GM12878 (cell line): Measurements from ENCODE around the gene PIGV. TPM values are rescaled to one million over a fixed set of nuclear protein-coding genes. Genes with fewer than 3 reads are reported as not detected.

Experiments
- ATAC-seq: fragments of 200-7000 bp; cut with Tn5 transposase; 3 replicates; pipeline ENCODE4 v1.9.1; 2020; ENCODE audit warnings: mild to moderate bottlenecking, moderate library complexity
- BruUV-seq: library from RNA; stranded (reverse); fragments of 400-500 nt; replicated peaks from 2 replicates; lab custom pipeline; 2021; lab: Mats Ljungman, UMichigan
- CTCF ChIA-PET: fragments of 300-600 bp; sonication (Branson Sonifier 250); formaldehyde crosslinking; extraction: SDS; loops from one replicate; lab custom pipeline; 2021; ENCODE audit warnings: inconsistent platforms; lab: Yijun Ruan, JAX
- POLR2A ChIA-PET: fragments of 350-600 bp; formaldehyde crosslinking; extraction: SDS; loops from one replicate; lab custom pipeline; 2021; ENCODE audit warnings: inconsistent platforms; lab: Charles Lee
- RAD21 ChIA-PET: fragments of 300-600 bp; sonication (Branson Sonifier 250); formaldehyde crosslinking; loops from one replicate; lab custom pipeline; 2023; ENCODE audit warnings: antibody characterized with exemption; ENCODE audit not compliant: unreplicated experiment; lab: Charles Lee
- SMC1A ChIA-PET: fragments of 300-600 bp; sonication (Branson Sonifier 250); formaldehyde crosslinking; loops from one replicate; lab custom pipeline; 2023; ENCODE audit not compliant: unreplicated experiment, uncharacterized antibody; lab: Charles Lee
- DNase-seq: peaks from one replicate; pipeline ENCODE4 v3.0.0-alpha.2; 2011; ENCODE audit warnings: low read depth, low spot score
- FAIRE-seq: peaks from 3 replicates; lab custom pipeline; 2011; peaks lifted over from hg19 to GRCh38; lab: Jason Lieb, UNC
- H2AFZ ChIP-seq: 2 replicates; pipeline ENCODE4 v1.6.0; 2011; ENCODE audit warnings: low read depth, low read length, control low read depth; ENCODE audit not compliant: control insufficient read depth
- H3K27ac ChIP-seq: 2 replicates; pipeline ENCODE4 v1.5.1; 2011; ENCODE audit warnings: control low read depth; ENCODE audit not compliant: control insufficient read depth, insufficient read depth
- H3K27me3 ChIP-seq, 2 experiments: replicated peaks in 1 of 2; 2 replicates each; pipeline versions ENCODE4 v1.6.0 to v1.6.1; 2011; ENCODE audit warnings: low read length in 1 of 2; ENCODE audit not compliant: control insufficient read depth in 2 of 2, insufficient read depth in 2 of 2
- H3K36me3 ChIP-seq, 2 experiments: 2 replicates each; pipeline ENCODE4 v1.5.1; 2011; ENCODE audit warnings: low read length in 1 of 2; ENCODE audit not compliant: control insufficient read depth in 2 of 2, insufficient read depth in 2 of 2
- H3K4me1 ChIP-seq: 2 replicates; pipeline ENCODE4 v1.6.1; 2011; ENCODE audit warnings: mild to moderate bottlenecking, low read length, moderate library complexity, mixed read lengths; ENCODE audit not compliant: control insufficient read depth, insufficient read depth
- H3K4me2 ChIP-seq: 2 replicates; pipeline ENCODE4 v1.6.0; 2011; ENCODE audit warnings: control low read depth; ENCODE audit not compliant: control insufficient read depth, insufficient read depth
- H3K4me3 ChIP-seq: fragments of 200-600 bp; sonication (generic); 2 replicates; pipeline ENCODE4 v1.5.1; 2016
- H3K79me2 ChIP-seq: 2 replicates; pipeline ENCODE4 v1.6.0; 2011; ENCODE audit warnings: low read length; ENCODE audit not compliant: control insufficient read depth, insufficient read depth
- H3K9ac ChIP-seq: 2 replicates; pipeline ENCODE4 v1.8.0; 2011; ENCODE audit warnings: low read length, control low read depth, mixed read lengths; ENCODE audit not compliant: control insufficient read depth, insufficient read depth
- H3K9me3 ChIP-seq: replicated peaks from 3 replicates; pipeline ENCODE4 v1.5.1; 2011; ENCODE audit warnings: mild to moderate bottlenecking, low read length; ENCODE audit not compliant: control insufficient read depth, insufficient read depth
- H4K20me1 ChIP-seq: 2 replicates; pipeline ENCODE4 v1.6.0; 2011; ENCODE audit not compliant: control insufficient read depth, insufficient read depth
- ETV6 ChIP-seq, 2 experiments: fragments of 450-650 bp in 1 of 2; IDR thresholded peaks in 1 of 2; conservative IDR thresholded peaks in 1 of 2; 2 replicates each; pipeline ENCODE4 v1.6.1; 2014; ENCODE audit warnings: antibody characterized with exemption in 1 of 2, borderline replicate concordance in 1 of 2, low read depth in 1 of 2, mild to moderate bottlenecking in 1 of 2, moderate library complexity in 1 of 2
- MTA3 ChIP-seq: IDR thresholded peaks from 2 replicates; pipeline ENCODE4 v1.6.1; 2012; ENCODE audit warnings: low read length, inconsistent platforms, borderline replicate concordance
- WGBS: methylation state at CpG from one replicate; pipeline ENCODE4 v1.1.6; 2016; ENCODE audit warnings: low lambda C conversion rate; ENCODE audit not compliant: insufficient replicate concordance, insufficient coverage; ENCODE audit errors: missing lambda C conversion rate; 5-methylcytosine and 5-hydroxymethylcytosine counted together
- in situ Hi-C: fragments of 300-500 bp; cut with MboI; formaldehyde crosslinking; loops from 9 replicates; pipeline ENCODE4 v1.14.3; 2018; ENCODE audit warnings: mixed read lengths
- intact Hi-C: fragments of 100-400 bp; cut with micrococcal nuclease; formaldehyde crosslinking; loops from one replicate; pipeline ENCODE4 v1.14.2; 2022; ENCODE audit not compliant: unreplicated experiment
- polyA plus RNA-seq, 11 experiments: library from polyadenylated mRNA; depleted of rRNA in 4 of 11; unstranded in 6 of 11; stranded (reverse) in 5 of 11; fragments of >200 nt; fragmentation: Nextera tagmentation in 4 of 11; fragmentation: Illumina TruSeq in 1 of 11; extraction: Ambion mirVana in 4 of 11; extraction: Trizol in 1 of 11; gene quantifications; 1 replicate in 1 of 11; 2 replicates in 10 of 11; pipeline versions ENCODE4 v1.2.1 to v1.2.3, GENCODE V29; 2011 to 2016; ENCODE audit warnings: inconsistent platforms in 2 of 11, missing spikeins in 2 of 11, low read depth in 1 of 11
- total RNA-seq, 4 experiments: library from RNA; depleted of rRNA in 3 of 4; stranded (reverse); fragments of >200 nt in 3 of 4; fragmentation: Illumina TruSeq in 1 of 4; extraction: Trizol in 1 of 4; gene quantifications; 2 replicates each; pipeline versions ENCODE4 v1.2.1 to v1.2.3, GENCODE V29; 2013 to 2021
- TF ChIP-seq, protein P1 (sequence below): IDR thresholded peaks from 2 replicates; pipeline ENCODE4 v1.6.1; 2012; ENCODE audit warnings: low read depth, low read length, improper control_type of control experiment

Gene PIGV
- total and polyA plus RNA-seq, 10 of the 15 experiments (the other 5 are each of a cell fraction or from before 2014, with no cell fraction given), result 8.8 to 18.1 (median 11.9) TPM

DNA sequence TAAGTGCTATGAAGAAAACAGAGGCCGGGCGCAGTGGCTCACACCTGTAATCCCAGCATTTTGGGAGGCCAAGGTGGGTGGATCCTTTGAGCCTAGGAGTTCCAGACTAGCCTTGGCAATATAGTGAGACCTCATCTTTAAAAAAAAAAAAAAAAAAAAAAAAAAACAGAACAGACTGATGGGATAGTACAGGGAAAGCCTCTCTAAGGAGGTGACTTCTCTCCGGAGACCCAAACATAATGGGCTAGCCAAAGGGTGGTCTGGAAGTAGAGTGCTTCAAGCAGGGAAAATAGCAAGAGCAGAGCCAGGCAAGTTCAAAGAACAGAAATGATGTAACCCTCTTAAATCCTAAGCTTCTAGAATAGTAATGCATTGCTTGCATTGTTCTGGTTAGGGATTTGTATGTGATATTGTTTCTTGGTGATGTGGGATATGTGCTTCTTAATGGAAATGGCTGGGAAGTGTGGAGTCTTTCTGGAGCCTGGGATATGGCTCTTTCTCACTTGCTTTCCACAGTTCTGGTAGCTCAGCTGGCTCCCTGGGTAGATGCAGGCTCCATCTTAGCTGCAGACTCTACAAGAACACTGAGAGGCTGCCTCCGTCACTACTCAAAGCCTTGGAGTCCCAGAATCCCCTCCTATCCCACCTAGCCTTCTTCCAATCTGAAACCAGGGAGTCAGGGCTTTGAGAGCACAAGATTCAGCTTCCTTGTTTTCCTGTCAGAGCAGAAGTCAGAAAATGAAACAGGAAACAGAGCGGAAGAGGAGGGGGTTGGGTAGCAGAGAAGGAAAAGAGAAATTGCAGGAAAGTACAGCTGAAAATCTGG, 1.9 kb upstream of the PIGV start:
- TF ChIP-seq MTA3 (0 out of 2 replicates have a peak, but pooled peaks have one; percentile 24), ETV6 (conservative IDR thresholded peaks at IDR 0.05 in 1 of 2, IDR thresholded peaks at IDR 0.05 in 1 of 2; ENCODE audit: borderline replicate concordance in 1 of 2, low read depth in 1 of 2) (peak in 1 of 2 experiments; percentile 94; a peak in 2 of 4 replicates)
- TF ChIP-seq, protein P1, sequence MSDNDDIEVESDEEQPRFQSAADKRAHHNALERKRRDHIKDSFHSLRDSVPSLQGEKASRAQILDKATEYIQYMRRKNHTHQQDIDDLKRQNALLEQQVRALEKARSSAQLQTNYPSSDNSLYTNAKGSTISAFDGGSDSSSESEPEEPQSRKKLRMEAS, result no peak
- TF ChIP-seq, all 136 proteins: peak for 2
- Histone ChIP-seq H4K20me1 (no peaks in the 10 kb centered on the region), H2AFZ (no peak overlapping the region), H3K9me3 (no peaks in the 10 kb centered on the region), H3K27ac (peak overlapping the region; percentile 99), H3K4me2 (peak overlapping the region; percentile 96), H3K4me1 (peaks cover 39% of the 10 kb centered on the region), H3K27me3 (no peaks in the 10 kb centered on the region), H3K9ac (peak overlapping the region; percentile 93), H3K36me3 (peaks cover 2 to 5% of the 10 kb centered on the region in 2 experiments; a peak in 3 of 4 replicates), H3K4me3 (0 out of 2 replicates have a peak overlapping the region, but pooled peaks have one; percentile 22), H3K79me2 (peaks cover 21% of the 10 kb centered on the region)
- ChIA-PET RAD21 (interaction anchor here (0.6 to 6.4 kb wide), 8 partner anchors 41 to 183 kb away, joined by 6 to 90 read pairs (median 7); no protein-coding TSS in a partner anchor), CTCF (interaction anchor here (0.5 to 7.6 kb wide), 16 partner anchors 42 to 286 kb away, joined by 3 to 450 read pairs (median 4); no protein-coding TSS in a partner anchor), POLR2A (interaction anchor here (0.5 to 5.1 kb wide), 5 partner anchors 38 to 1951 kb away, joined by 3 to 57 read pairs (median 8); partner anchors contain the start of gene YTHDF2), SMC1A (interaction anchor here (0.8 to 9.3 kb wide), 13 partner anchors 9 to 186 kb away, joined by 3 to 146 read pairs (median 5); no protein-coding TSS in a partner anchor)
- in situ Hi-C loops, result loop anchor here (5.0 kb wide), 1 partner anchor 179 kb away; no protein-coding TSS in a partner anchor
- intact Hi-C loops, result loop anchor here (2.0 to 5.0 kb wide), 3 partner anchors 41 to 284 kb away; no protein-coding TSS in a partner anchor
- DNase-seq, result no peak
- 100% methylated on average over 5 of the region's 5 CpGs for WGBS
- BruUV-seq, result no TSS peak
- no peak for ATAC-seq
- FAIRE-seq, result no peak
